Neural cell (in vitro differentiated cells): ENCODE data around the gene PGF.

Source experiments
- CTCF ChIP-seq: fragments of 450-650 bp; IDR thresholded peaks from 2 replicates; pipeline ENCODE4 v1.5.1; 2014; ENCODE audit warnings: antibody characterized with exemption, mild to moderate bottlenecking, moderate library complexity; ENCODE audit not compliant: poor library complexity, severe bottlenecking
- EP300 ChIP-seq: fragments of 450-650 bp; conservative IDR thresholded peaks from 2 replicates; pipeline ENCODE4 v1.6.1; 2014; ENCODE audit warnings: antibody characterized with exemption, mild to moderate bottlenecking, moderate library complexity; ENCODE audit not compliant: poor library complexity, severe bottlenecking
- EZH2 ChIP-seq: fragments of 200-600, 300-800 bp; shearing (Covaris generic), sonication (generic); IDR thresholded peaks from 2 replicates; pipeline ENCODE4 v1.6.1; 2014; ENCODE audit warnings: antibody characterized with exemption, low read length, borderline replicate concordance, mild to moderate bottlenecking; ENCODE audit not compliant: insufficient read depth, poor library complexity, severe bottlenecking
- MXI1 ChIP-seq: fragments of 450-650 bp; conservative IDR thresholded peaks from 2 replicates; pipeline ENCODE4 v1.6.1; 2014; ENCODE audit warnings: antibody characterized with exemption, mild to moderate bottlenecking; ENCODE audit not compliant: poor library complexity, severe bottlenecking
- POLR2AphosphoS5 ChIP-seq: IDR thresholded peaks from 2 replicates; pipeline ENCODE4 v1.6.1; 2012
- REST ChIP-seq: IDR thresholded peaks from 2 replicates; pipeline ENCODE4 v1.6.1; 2012; ENCODE audit warnings: borderline replicate concordance
- TAF1 ChIP-seq: IDR thresholded peaks from 2 replicates; pipeline ENCODE4 v1.6.1; 2012; ENCODE audit warnings: low read depth

- no peak for TF ChIP-seq REST
- TF ChIP-seq CTCF: peak; percentile 78
- peak; percentile 18 for TF ChIP-seq POLR2AphosphoS5
- TF ChIP-seq TAF1: no peak
- no peak for TF ChIP-seq EZH2
- peak; percentile 27 for TF ChIP-seq MXI1
- no peak for TF ChIP-seq EP300
These were observed 49.7 kb downstream of the PGF start for GRCh38 chr14:74905595-74906142.
